ENCODE results near the gene UBE2J2. TPM values are rescaled to one million over a fixed set of nuclear protein-coding genes. Genes with fewer than 3 reads are reported as not detected.
A peak's percentile ranks its signal among the peaks of the same experiment; 100 is the strongest.

UBE2J2 gene
- total and polyA plus RNA-seq, 2 of the 8 experiments (the other 6 are each of a cell fraction or from before 2014, with no cell fraction given): 33.6 to 67.9 TPM

DNA sequence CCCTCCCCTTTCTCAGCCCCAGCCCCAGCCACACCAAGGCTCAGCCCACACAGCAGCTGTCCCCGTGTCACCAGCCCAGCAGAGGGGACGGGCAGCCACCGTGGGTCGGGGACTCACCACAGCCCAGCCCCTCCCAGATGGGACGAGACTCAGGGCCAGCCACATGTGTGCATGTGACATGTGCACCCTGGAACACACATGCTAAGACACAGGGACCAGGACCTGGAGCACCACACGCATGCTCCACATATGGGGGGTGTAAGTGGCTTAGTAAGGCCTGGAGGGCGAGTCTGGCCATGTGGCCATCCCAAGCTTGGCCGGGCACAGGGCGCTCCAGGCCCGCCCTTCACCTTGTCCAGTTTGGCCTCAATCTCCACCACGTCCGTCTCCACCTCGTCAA is 30.1 kb upstream of the UBE2J2 start:
- Histone ChIP-seq H2BK12ac (ENCODE audit: low read depth, low read length) (peak overlapping the region; percentile 96; the same call in 1 of the 2 replicates), H3K14ac (ENCODE audit: insufficient read length) (no peak overlapping the region), H2BK120ac (replicated peaks; ENCODE audit: low read depth, low read length) (no peak overlapping the region), H2AK5ac (ENCODE audit: low read depth, low read length) (peak overlapping the region; percentile 65; the same call in 1 of the 2 replicates), H3K9me3 (ENCODE audit: insufficient read depth in 2 of 2, low read depth in 1 of 2, low read length in 1 of 2) (no peaks in the 10 kb centered on the region), H3K79me1 (ENCODE audit: low read depth, low read length) (peaks cover 4% of the 10 kb centered on the region; the same call in 1 of the 2 replicates), H4K20me1 (replicated peaks in 1 of 2; ENCODE audit: control insufficient read depth in 1 of 2, insufficient read depth in 2 of 2, low read length in 2 of 2) (peaks cover 5 to 23% of the 10 kb centered on the region in 2 experiments), H3K18ac (ENCODE audit: extremely low read depth, low read length) (no peak overlapping the region), H3K4me2 (ENCODE audit: insufficient read depth in 1 of 2, low read depth in 2 of 2, low read length in 2 of 2) (no peak overlapping the region), H4K5ac (ENCODE audit: insufficient read length, low read depth, low read length) (no peak overlapping the region), H3K36me3 (ENCODE audit: control insufficient read depth in 2 of 4, insufficient read depth in 4 of 4, low read length in 3 of 4) (no peaks in the 10 kb centered on the region), H2AFZ (ENCODE audit: low read length) (no peak overlapping the region), H2BK5ac (ENCODE audit: low read depth, low read length) (peak overlapping the region; percentile 75; the same call in 1 of the 2 replicates), H4K91ac (replicated peaks; ENCODE audit: insufficient read length, low read length) (peak overlapping the region; percentile 74), H3K27ac (ENCODE audit: low read depth, low read length) (no peak overlapping the region), H4K8ac (ENCODE audit: extremely low read depth, insufficient read depth, low read length) (peak overlapping the region; percentile 79), H2BK15ac (ENCODE audit: low read length) (peak overlapping the region; percentile 31; the same call in 1 of the 2 replicates), H3K4me3 (ENCODE audit: extremely low read depth in 1 of 4, insufficient read depth in 2 of 4, low read depth in 3 of 4, low read length in 4 of 4) (no peak overlapping the region), H3K27me3 (replicated peaks in 1 of 4; ENCODE audit: control insufficient read depth in 3 of 4, extremely low read depth in 1 of 4, insufficient read depth in 3 of 4, low read length in 3 of 4) (peaks cover 0 to 4% (median 1%) of the 10 kb centered on the region in 4 experiments; a peak in 1 of 7 replicates), H2BK20ac (ENCODE audit: low read length) (no peak overlapping the region), H3K4me1 (replicated peaks in 1 of 4; ENCODE audit: control insufficient read depth in 3 of 4, insufficient read depth in 4 of 4, low read length in 3 of 4) (peaks cover 0 to 31% (median 23%) of the 10 kb centered on the region in 4 experiments; a peak in 6 of 7 replicates), H3K9ac (replicated peaks in 1 of 4; ENCODE audit: extremely low read depth in 1 of 4, low read depth in 3 of 4, low read length in 3 of 4) (no peak overlapping the region), H3K4ac (replicated peaks; ENCODE audit: insufficient read length, low read depth, low read length) (no peak overlapping the region), H3K23me2 (ENCODE audit: low read depth, low read length) (peaks cover 13% of the 10 kb centered on the region; the same call in 1 of the 2 replicates), H3K23ac (ENCODE audit: insufficient read length) (no peak overlapping the region), H3K56ac (replicated peaks; ENCODE audit: insufficient read length, low read depth, low read length) (no peak overlapping the region), H3K79me2 (ENCODE audit: control insufficient read depth in 1 of 2, insufficient read depth in 2 of 2, low read length in 2 of 2) (peaks cover 0 to 6% of the 10 kb centered on the region in 2 experiments; a peak in 1 of 4 replicates)
- ChIA-PET POLR2A (ENCODE audit: partially characterized antibody) (interaction anchor here (0.6 to 2.9 kb wide), 2 partner anchors 9 to 147 kb away, joined by 3 to 11 read pairs; no protein-coding TSS in a partner anchor), CTCF (ENCODE audit: partially characterized antibody) (interaction anchor here (0.6 to 2.1 kb wide), 5 partner anchors 13 to 327 kb away, joined by 3 to 17 read pairs (median 4); no protein-coding TSS in a partner anchor)
- 94% methylated on average over 13 of the region's 13 CpGs; no CpG with 5 or more reads in 1 of the 2 experiments for WGBS, 2 experiments (ENCODE audit: extremely low coverage in 1 of 2, insufficient coverage in 1 of 2, insufficient read length in 1 of 2, insufficient replicate concordance in 2 of 2, low coverage in 1 of 2, low lambda C conversion rate in 2 of 2, missing lambda C conversion rate in 1 of 2)
- no peak for DNase-seq (ENCODE audit: low read depth in 1 of 2, low spot score in 2 of 2)
- TF ChIP-seq POU5F1 (IDR thresholded peaks at IDR 0.05; ENCODE audit: low read depth, low read length) (no peak), SP4 (IDR thresholded peaks at IDR 0.05; ENCODE audit: low read length) (no peak), RAD21 (IDR thresholded peaks at IDR 0.05 in 1 of 2, conservative IDR thresholded peaks at IDR 0.05 in 1 of 2; ENCODE audit: low read depth in 2 of 2, low read length in 2 of 2) (no peak), CREB1 (IDR thresholded peaks at IDR 0.05) (no peak), SIX5 (IDR thresholded peaks at IDR 0.05; ENCODE audit: low read depth, low read length) (no peak), TEAD4 (IDR thresholded peaks at IDR 0.05; ENCODE audit: low read depth, low read length) (no peak), SIRT6 (IDR thresholded peaks at IDR 0.05; ENCODE audit: low read length) (no peak), CBX8 (IDR thresholded peaks at IDR 0.05; ENCODE audit: borderline replicate concordance, low read depth, low read length) (no peak)
- TF ChIP-seq, protein P1, sequence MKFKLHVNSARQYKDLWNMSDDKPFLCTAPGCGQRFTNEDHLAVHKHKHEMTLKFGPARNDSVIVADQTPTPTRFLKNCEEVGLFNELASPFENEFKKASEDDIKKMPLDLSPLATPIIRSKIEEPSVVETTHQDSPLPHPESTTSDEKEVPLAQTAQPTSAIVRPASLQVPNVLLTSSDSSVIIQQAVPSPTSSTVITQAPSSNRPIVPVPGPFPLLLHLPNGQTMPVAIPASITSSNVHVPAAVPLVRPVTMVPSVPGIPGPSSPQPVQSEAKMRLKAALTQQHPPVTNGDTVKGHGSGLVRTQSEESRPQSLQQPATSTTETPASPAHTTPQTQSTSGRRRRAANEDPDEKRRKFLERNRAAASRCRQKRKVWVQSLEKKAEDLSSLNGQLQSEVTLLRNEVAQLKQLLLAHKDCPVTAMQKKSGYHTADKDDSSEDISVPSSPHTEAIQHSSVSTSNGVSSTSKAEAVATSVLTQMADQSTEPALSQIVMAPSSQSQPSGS (IDR thresholded peaks at IDR 0.05; ENCODE audit: low read length): no peak
- no peak for FAIRE-seq

All from H1 (cell line).